CD4-positive, alpha-beta T cell treated with Interleukin-21 for 1 hour (primary cell): ENCODE results near the gene MASP1.

Source experiments
- DNase-seq: peaks from one replicate; pipeline ENCODE4 v3.0.0-alpha.2; 2020

The MASP1 gene

GRCh38 chr3:187292631-187293515 lies 1.3 kb upstream of the MASP1 start:
- no peak for DNase-seq

GRCh38 chr3:187292181-187292580 lies 644 bp upstream of the MASP1 start:
- DNase-seq: no peak

GRCh38 chr3:187291001-187291511 lies 481 bp downstream of the MASP1 start:
- no peak for DNase-seq

GRCh38 chr3:187290503-187290902 lies 1.0 kb downstream of the MASP1 start:
- no peak for DNase-seq

GRCh38 chr3:187288855-187289605 lies 2.5 kb downstream of the MASP1 start:
- no peak for DNase-seq

- DNase-seq: no peak
Measured at GRCh38 chr3:187288131-187288854, 3.2 kb downstream of the MASP1 start.

- DNase-seq: no peak
Measured at GRCh38 chr3:187287256-187287655, 4.3 kb downstream of the MASP1 start.

- no peak for DNase-seq
Measured at GRCh38 chr3:187286467-187287059, 5.0 kb downstream of the MASP1 start.

GRCh38 chr3:187281191-187281714 lies 10.3 kb downstream of the MASP1 start:
- DNase-seq: no peak

- DNase-seq: no peak
Measured at GRCh38 chr3:187280644-187281043, 10.9 kb downstream of the MASP1 start.

GRCh38 chr3:187277129-187277462 lies 14.4 kb downstream of the MASP1 start:
- no peak for DNase-seq

GRCh38 chr3:187276397-187277128 lies 15.0 kb downstream of the MASP1 start:
- DNase-seq: no peak

- DNase-seq: no peak
Measured at GRCh38 chr3:187274977-187275338, 16.6 kb downstream of the MASP1 start.

GRCh38 chr3:187274315-187274976 lies 17.1 kb downstream of the MASP1 start:
- no peak for DNase-seq

- DNase-seq: no peak
Measured at GRCh38 chr3:187271582-187271981, 20.0 kb downstream of the MASP1 start.

GRCh38 chr3:187269486-187269885 lies 22.1 kb downstream of the MASP1 start:
- DNase-seq: no peak

- DNase-seq: no peak
Measured at GRCh38 chr3:187267306-187267705, 24.2 kb downstream of the MASP1 start.

GRCh38 chr3:187266691-187267090 lies 24.8 kb downstream of the MASP1 start:
- DNase-seq: no peak

GRCh38 chr3:187265461-187265955 lies 26.0 kb downstream of the MASP1 start:
- DNase-seq: no peak

- no peak for DNase-seq
Measured at GRCh38 chr3:187264911-187265310, 26.6 kb downstream of the MASP1 start.

- no peak for DNase-seq
Measured at GRCh38 chr3:187264021-187264420, 27.5 kb downstream of the MASP1 start.
